GM23338 (cell line): ENCODE data around the gene LPP. TPM values are rescaled to one million over a fixed set of nuclear protein-coding genes. Genes with fewer than 3 reads are reported as not detected.

ENCODE experiments used
- ATAC-seq: fragments of 200-7000 bp; cut with Tn5 transposase; 3 replicates; pipeline ENCODE4 v1.9.1; 2020
- DNase-seq: peaks from one replicate; pipeline ENCODE4 v3.0.0-alpha.2; 2015; ENCODE audit warnings: low spot score
- H2AFZ ChIP-seq: fragments of 200-600 bp; sonication (generic); 2 replicates; pipeline ENCODE4 v1.8.0; 2016; ENCODE audit warnings: antibody characterized with exemption, mild to moderate bottlenecking, moderate library complexity
- H3F3A ChIP-seq: fragments of 200-600 bp; sonication (generic); replicated peaks from 2 replicates; pipeline ENCODE4 v1.8.0; 2017; ENCODE audit warnings: antibody characterized with exemption, mixed run types, low read depth
- H3K27ac ChIP-seq: fragments of 200-600 bp; sonication (generic); 2 replicates; pipeline ENCODE4 v1.6.1; 2016; ENCODE audit warnings: low read depth
- H3K27me3 ChIP-seq: fragments of 200-600 bp; sonication (generic); 2 replicates; pipeline ENCODE4 v1.8.0; 2016; ENCODE audit warnings: mild to moderate bottlenecking, mixed run types, moderate library complexity; ENCODE audit not compliant: insufficient read depth
- H3K36me3 ChIP-seq: fragments of 200-600 bp; sonication (generic); 2 replicates; pipeline ENCODE4 v1.8.0; 2016; ENCODE audit warnings: mild to moderate bottlenecking; ENCODE audit not compliant: insufficient read depth
- H3K4me1 ChIP-seq: fragments of 200-600 bp; sonication (generic); 2 replicates; pipeline ENCODE4 v1.8.0; 2016; ENCODE audit warnings: mild to moderate bottlenecking, moderate library complexity; ENCODE audit not compliant: insufficient read depth
- H3K4me2 ChIP-seq: fragments of 200-600 bp; sonication (generic); 2 replicates; pipeline ENCODE4 v1.7.1; 2017; ENCODE audit warnings: mixed run types
- H3K4me3 ChIP-seq: fragments of 200-600 bp; sonication (generic); 2 replicates; pipeline ENCODE4 v1.6.1; 2016; ENCODE audit warnings: mixed run types
- H3K79me2 ChIP-seq: fragments of 200-600 bp; sonication (generic); replicated peaks from 2 replicates; pipeline ENCODE4 v1.8.0; 2017; ENCODE audit warnings: mild to moderate bottlenecking; ENCODE audit not compliant: insufficient read depth
- H3K9me2 ChIP-seq: fragments of 200-600 bp; sonication (generic); 2 replicates; pipeline ENCODE4 v1.8.0; 2017; ENCODE audit not compliant: insufficient read depth
- H4K20me1 ChIP-seq: fragments of 200-600 bp; sonication (generic); replicated peaks from 2 replicates; pipeline ENCODE4 v1.8.0; 2017; ENCODE audit warnings: mild to moderate bottlenecking; ENCODE audit not compliant: insufficient read depth
- H3K27ac Mint-ChIP-seq: 2 replicates; pipeline ENCODE4 v1.8.0; 2020; ENCODE audit warnings: inconsistent platforms, mild to moderate bottlenecking, moderate library complexity, mixed read lengths
- H3K27me3 Mint-ChIP-seq: 3 replicates; pipeline ENCODE4 v1.8.0; 2022; ENCODE audit warnings: low read depth, mild to moderate bottlenecking, moderate library complexity, mixed read lengths, inconsistent platforms; ENCODE audit not compliant: insufficient read depth, poor library complexity
- H3K36me3 Mint-ChIP-seq: 3 replicates; pipeline ENCODE4 v1.8.0; 2021; ENCODE audit warnings: low read depth, mild to moderate bottlenecking, inconsistent platforms, moderate library complexity, mixed read lengths
- H3K4me1 Mint-ChIP-seq: 3 replicates; pipeline ENCODE4 v1.8.0; 2020; ENCODE audit warnings: mild to moderate bottlenecking, inconsistent platforms, mixed read lengths
- H3K4me3 Mint-ChIP-seq: 3 replicates; pipeline ENCODE4 v1.8.0; 2021; ENCODE audit warnings: moderate library complexity, mild to moderate bottlenecking, inconsistent platforms, mixed read lengths
- H3K9me3 Mint-ChIP-seq: 3 replicates; pipeline ENCODE4 v1.8.0; 2020; ENCODE audit warnings: moderate library complexity, mild to moderate bottlenecking, inconsistent platforms, mixed read lengths
- JUNB ChIP-seq: IDR thresholded peaks from one replicate; pipeline ENCODE4 v1.6.1; 2016; ENCODE audit warnings: antibody characterized with exemption; ENCODE audit not compliant: unreplicated experiment
- POLR2AphosphoS5 ChIP-seq: IDR thresholded peaks from 2 replicates; pipeline ENCODE4 v1.6.1; 2016; ENCODE audit warnings: antibody characterized with exemption, low read depth
- ZNF114 ChIP-seq: fragments of 250-450 bp; sonication (Bioruptor Pico); IDR thresholded peaks from 2 replicates; pipeline ENCODE4 v1.5.0; 2020; ENCODE audit warnings: mild to moderate bottlenecking, moderate library complexity
- ZNF331 ChIP-seq: fragments of 250-450 bp; sonication (Bioruptor Pico); IDR thresholded peaks from 2 replicates; pipeline ENCODE4 v1.5.0; 2020; ENCODE audit warnings: low read depth, mild to moderate bottlenecking, moderate library complexity
- polyA plus RNA-seq: library from polyadenylated mRNA; unstranded; fragments of >200 nt; fragmentation: Nextera tagmentation; extraction: Ambion mirVana; gene quantifications from 2 replicates; pipeline ENCODE4 v1.2.1, GENCODE V29; 2016
- total RNA-seq: library from RNA; depleted of rRNA; stranded (reverse); fragments of >200 nt; shearing (Covaris generic); gene quantifications from 2 replicates; pipeline ENCODE4 v1.2.3, GENCODE V29; 2014
- TF ChIP-seq, protein P1 (sequence below): IDR thresholded peaks from 2 replicates; pipeline ENCODE4 v1.6.1; 2016; ENCODE audit warnings: antibody characterized with exemption
- TF ChIP-seq, protein P2 (sequence below): fragments of 250-450 bp; sonication (Bioruptor Pico); IDR thresholded peaks from 2 replicates; pipeline ENCODE4 v1.5.0; 2020; ENCODE audit warnings: mild to moderate bottlenecking, moderate library complexity

LPP gene
- total and polyA plus RNA-seq, 2 experiments from 2014 or later: 23.0 to 35.2 TPM

DNA sequence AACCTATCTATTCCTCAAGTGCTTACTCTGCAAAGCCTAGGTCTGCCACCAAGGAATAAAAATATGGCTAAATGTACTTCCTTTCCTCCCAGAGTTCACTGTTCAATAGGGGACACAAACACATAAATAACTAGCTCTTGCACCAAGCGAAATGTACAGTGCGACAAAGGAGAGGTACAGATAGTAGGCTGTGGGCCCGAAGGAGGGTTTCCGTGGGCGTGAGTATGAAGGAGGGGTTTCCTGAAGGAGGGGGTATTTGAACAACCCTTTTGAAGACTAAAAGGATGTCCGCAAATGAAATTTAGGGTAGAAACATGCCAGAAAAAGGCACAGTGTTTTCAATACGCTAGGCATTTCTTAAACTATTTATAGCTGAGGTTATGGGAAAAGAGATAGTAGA, 207.9 kb downstream of the LPP start (continued):
- no peak for TF ChIP-seq JUNB
- TF ChIP-seq, protein P1, sequence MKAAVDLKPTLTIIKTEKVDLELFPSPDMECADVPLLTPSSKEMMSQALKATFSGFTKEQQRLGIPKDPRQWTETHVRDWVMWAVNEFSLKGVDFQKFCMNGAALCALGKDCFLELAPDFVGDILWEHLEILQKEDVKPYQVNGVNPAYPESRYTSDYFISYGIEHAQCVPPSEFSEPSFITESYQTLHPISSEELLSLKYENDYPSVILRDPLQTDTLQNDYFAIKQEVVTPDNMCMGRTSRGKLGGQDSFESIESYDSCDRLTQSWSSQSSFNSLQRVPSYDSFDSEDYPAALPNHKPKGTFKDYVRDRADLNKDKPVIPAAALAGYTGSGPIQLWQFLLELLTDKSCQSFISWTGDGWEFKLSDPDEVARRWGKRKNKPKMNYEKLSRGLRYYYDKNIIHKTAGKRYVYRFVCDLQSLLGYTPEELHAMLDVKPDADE: no peak

DNA sequence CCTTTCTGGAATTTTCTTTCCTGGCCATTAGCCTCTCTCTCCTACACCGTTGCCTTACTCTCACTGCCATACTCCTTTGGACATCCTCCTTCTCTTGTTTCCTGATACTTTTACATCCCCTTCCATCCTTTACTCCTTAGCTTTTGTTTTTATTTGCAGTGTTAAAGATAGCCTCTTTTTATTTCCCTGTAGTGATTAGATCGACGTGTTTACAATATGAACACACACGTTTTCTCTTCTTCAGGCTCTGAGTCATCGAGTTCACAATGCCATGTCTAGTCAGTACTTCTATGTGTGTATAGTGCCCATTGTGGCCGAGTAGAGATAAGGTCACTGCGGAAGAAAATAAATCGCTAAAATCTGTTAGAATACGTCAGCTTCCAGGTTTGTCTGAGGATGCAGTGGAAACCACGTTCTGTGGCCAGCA, 208.5 kb downstream of the LPP start:
- Mint-ChIP-seq H3K36me3 (no peaks in the 10 kb centered on the region), H3K4me1 (peaks cover 19% of the 10 kb centered on the region), H3K27ac (no peak overlapping the region), H3K4me3 (no peak overlapping the region), H3K9me3 (no peaks in the 10 kb centered on the region), H3K27me3 (peaks cover 5% of the 10 kb centered on the region)
- Histone ChIP-seq H3K4me1 (peaks cover 4% of the 10 kb centered on the region), H4K20me1 (no peaks in the 10 kb centered on the region), H3K4me2 (no peak overlapping the region), H3K9me2 (0 out of 2 replicates have a peak, but pooled peaks cover 4% of the 10 kb centered on the region), H2AFZ (no peak overlapping the region), H3K27me3 (no peaks in the 10 kb centered on the region), H3K36me3 (no peaks in the 10 kb centered on the region), H3K4me3 (no peak overlapping the region), H3K27ac (no peak overlapping the region), H3F3A (no peaks in the 10 kb centered on the region), H3K79me2 (no peaks in the 10 kb centered on the region; the same call in 1 of the 2 replicates)
- TF ChIP-seq POLR2AphosphoS5: no peak
- no peak for TF ChIP-seq ZNF114
- no peak for TF ChIP-seq JUNB
- TF ChIP-seq ZNF331: no peak
- TF ChIP-seq, protein P2, sequence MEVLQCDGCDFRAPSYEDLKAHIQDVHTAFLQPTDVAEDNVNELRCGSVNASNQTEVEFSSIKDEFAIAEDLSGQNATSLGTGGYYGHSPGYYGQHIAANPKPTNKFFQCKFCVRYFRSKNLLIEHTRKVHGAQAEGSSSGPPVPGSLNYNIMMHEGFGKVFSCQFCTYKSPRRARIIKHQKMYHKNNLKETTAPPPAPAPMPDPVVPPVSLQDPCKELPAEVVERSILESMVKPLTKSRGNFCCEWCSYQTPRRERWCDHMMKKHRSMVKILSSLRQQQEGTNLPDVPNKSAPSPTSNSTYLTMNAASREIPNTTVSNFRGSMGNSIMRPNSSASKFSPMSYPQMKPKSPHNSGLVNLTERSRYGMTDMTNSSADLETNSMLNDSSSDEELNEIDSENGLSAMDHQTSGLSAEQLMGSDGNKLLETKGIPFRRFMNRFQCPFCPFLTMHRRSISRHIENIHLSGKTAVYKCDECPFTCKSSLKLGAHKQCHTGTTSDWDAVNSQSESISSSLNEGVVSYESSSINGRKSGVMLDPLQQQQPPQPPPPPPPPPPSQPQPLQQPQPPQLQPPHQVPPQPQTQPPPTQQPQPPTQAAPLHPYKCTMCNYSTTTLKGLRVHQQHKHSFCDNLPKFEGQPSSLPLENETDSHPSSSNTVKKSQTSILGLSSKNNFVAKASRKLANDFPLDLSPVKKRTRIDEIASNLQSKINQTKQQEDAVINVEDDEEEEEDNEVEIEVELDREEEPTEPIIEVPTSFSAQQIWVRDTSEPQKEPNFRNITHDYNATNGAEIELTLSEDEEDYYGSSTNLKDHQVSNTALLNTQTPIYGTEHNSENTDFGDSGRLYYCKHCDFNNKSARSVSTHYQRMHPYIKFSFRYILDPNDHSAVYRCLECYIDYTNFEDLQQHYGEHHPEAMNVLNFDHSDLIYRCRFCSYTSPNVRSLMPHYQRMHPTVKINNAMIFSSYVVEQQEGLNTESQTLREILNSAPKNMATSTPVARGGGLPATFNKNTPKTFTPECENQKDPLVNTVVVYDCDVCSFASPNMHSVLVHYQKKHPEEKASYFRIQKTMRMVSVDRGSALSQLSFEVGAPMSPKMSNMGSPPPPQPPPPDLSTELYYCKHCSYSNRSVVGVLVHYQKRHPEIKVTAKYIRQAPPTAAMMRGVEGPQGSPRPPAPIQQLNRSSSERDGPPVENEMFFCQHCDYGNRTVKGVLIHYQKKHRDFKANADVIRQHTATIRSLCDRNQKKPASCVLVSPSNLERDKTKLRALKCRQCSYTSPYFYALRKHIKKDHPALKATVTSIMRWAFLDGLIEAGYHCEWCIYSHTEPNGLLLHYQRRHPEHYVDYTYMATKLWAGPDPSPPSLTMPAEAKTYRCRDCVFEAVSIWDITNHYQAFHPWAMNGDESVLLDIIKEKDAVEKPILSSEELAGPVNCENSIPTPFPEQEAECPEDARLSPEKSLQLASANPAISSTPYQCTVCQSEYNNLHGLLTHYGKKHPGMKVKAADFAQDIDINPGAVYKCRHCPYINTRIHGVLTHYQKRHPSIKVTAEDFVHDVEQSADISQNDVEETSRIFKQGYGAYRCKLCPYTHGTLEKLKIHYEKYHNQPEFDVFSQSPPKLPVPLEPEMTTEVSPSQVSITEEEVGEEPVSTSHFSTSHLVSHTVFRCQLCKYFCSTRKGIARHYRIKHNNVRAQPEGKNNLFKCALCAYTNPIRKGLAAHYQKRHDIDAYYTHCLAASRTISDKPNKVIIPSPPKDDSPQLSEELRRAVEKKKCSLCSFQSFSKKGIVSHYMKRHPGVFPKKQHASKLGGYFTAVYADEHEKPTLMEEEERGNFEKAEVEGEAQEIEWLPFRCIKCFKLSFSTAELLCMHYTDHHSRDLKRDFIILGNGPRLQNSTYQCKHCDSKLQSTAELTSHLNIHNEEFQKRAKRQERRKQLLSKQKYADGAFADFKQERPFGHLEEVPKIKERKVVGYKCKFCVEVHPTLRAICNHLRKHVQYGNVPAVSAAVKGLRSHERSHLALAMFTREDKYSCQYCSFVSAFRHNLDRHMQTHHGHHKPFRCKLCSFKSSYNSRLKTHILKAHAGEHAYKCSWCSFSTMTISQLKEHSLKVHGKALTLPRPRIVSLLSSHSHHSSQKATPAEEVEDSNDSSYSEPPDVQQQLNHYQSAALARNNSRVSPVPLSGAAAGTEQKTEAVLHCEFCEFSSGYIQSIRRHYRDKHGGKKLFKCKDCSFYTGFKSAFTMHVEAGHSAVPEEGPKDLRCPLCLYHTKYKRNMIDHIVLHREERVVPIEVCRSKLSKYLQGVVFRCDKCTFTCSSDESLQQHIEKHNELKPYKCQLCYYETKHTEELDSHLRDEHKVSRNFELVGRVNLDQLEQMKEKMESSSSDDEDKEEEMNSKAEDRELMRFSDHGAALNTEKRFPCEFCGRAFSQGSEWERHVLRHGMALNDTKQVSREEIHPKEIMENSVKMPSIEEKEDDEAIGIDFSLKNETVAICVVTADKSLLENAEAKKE (CRISPR knock-in tag): no peak
- DNase-seq (no peak), ATAC-seq (no peak)
